SK-N-SH treated with all-trans-retinoic acid at 6 μM for 48 hours (cell line): ENCODE data around the gene IQCH.

Experiments
- ATAC-seq: fragments of 200-7000 bp; cut with Tn5 transposase; 3 replicates; pipeline ENCODE4 v1.9.1; 2020; ENCODE audit warnings: mild to moderate bottlenecking, moderate library complexity
- ARNTL ChIP-seq: fragments of 450-650 bp; formaldehyde crosslinking; IDR thresholded peaks from 2 replicates; pipeline ENCODE4 v1.5.0; 2020; ENCODE audit warnings: low read depth, mild to moderate bottlenecking, moderate library complexity, borderline replicate concordance
- BACH2 ChIP-seq: fragments of 250-450 bp; sonication (Bioruptor Pico); IDR thresholded peaks from 2 replicates; pipeline ENCODE4 v1.9.0; 2021; ENCODE audit warnings: mild to moderate bottlenecking, borderline replicate concordance
- CREB5 ChIP-seq: fragments of 250-450 bp; sonication (Bioruptor Pico); IDR thresholded peaks from 2 replicates; pipeline ENCODE4 v1.5.1; 2020; ENCODE audit warnings: low read depth, mild to moderate bottlenecking, moderate library complexity
- CSDC2 ChIP-seq: fragments of 250-450 bp; sonication (Bioruptor Pico); IDR thresholded peaks from 2 replicates; pipeline ENCODE4 v1.5.0; 2020; ENCODE audit warnings: mild to moderate bottlenecking, moderate library complexity
- CSRNP3 ChIP-seq: fragments of 250-450 bp; sonication (Bioruptor Pico); IDR thresholded peaks from 2 replicates; pipeline ENCODE4 v1.5.1; 2021; ENCODE audit warnings: mild to moderate bottlenecking, moderate library complexity
- ESRRG ChIP-seq: fragments of 250-450 bp; sonication (Bioruptor Pico); IDR thresholded peaks from 2 replicates; pipeline ENCODE4 v1.6.1; 2021; ENCODE audit warnings: mild to moderate bottlenecking
- GLIS3 ChIP-seq: fragments of 250-450 bp; sonication (Bioruptor Pico); IDR thresholded peaks from 2 replicates; pipeline ENCODE4 v1.5.0; 2020; ENCODE audit warnings: mild to moderate bottlenecking, moderate library complexity
- ISL1 ChIP-seq: fragments of 250-450 bp; sonication (Bioruptor Pico); IDR thresholded peaks from 2 replicates; pipeline ENCODE4 v2.1.2; 2022; ENCODE audit warnings: mild to moderate bottlenecking, moderate library complexity
- OSR1 ChIP-seq: fragments of 250-450 bp; sonication (Bioruptor Pico); IDR thresholded peaks from 2 replicates; pipeline ENCODE4 v1.8.0; 2022; ENCODE audit warnings: moderate library complexity, mild to moderate bottlenecking, inconsistent platforms
- PATZ1 ChIP-seq: fragments of 250-450 bp; sonication (Bioruptor Pico); IDR thresholded peaks from 2 replicates; pipeline ENCODE4 v1.8.0; 2020; ENCODE audit warnings: mild to moderate bottlenecking, moderate library complexity, borderline replicate concordance
- POU6F1 ChIP-seq: fragments of 250-450 bp; sonication (Bioruptor Pico); IDR thresholded peaks from 2 replicates; pipeline ENCODE4 v1.8.0; 2021; ENCODE audit warnings: low read depth, mild to moderate bottlenecking, moderate library complexity, borderline replicate concordance
- PPARA ChIP-seq: fragments of 250-450 bp; sonication (Bioruptor Pico); IDR thresholded peaks from 2 replicates; pipeline ENCODE4 v1.5.0; 2020; ENCODE audit warnings: mild to moderate bottlenecking, borderline replicate concordance
- RARB ChIP-seq: fragments of 250-450 bp; sonication (Bioruptor Pico); IDR thresholded peaks from 2 replicates; pipeline ENCODE4 v1.8.0; 2021; ENCODE audit warnings: mild to moderate bottlenecking, moderate library complexity
- TCF4 ChIP-seq: fragments of 250-450 bp; sonication (Bioruptor Pico); IDR thresholded peaks from 2 replicates; pipeline ENCODE4 v1.8.0; 2021; ENCODE audit warnings: mild to moderate bottlenecking, moderate library complexity, borderline replicate concordance
- TOX ChIP-seq: fragments of 250-450 bp; sonication (Bioruptor Pico); IDR thresholded peaks from 2 replicates; pipeline ENCODE4 v1.8.0; 2021; ENCODE audit warnings: mild to moderate bottlenecking, moderate library complexity, borderline replicate concordance
- ZC3H10 ChIP-seq: fragments of 250-450 bp; sonication (Bioruptor Pico); IDR thresholded peaks from 2 replicates; pipeline ENCODE4 v1.5.1; 2021; ENCODE audit warnings: mild to moderate bottlenecking, moderate library complexity
- ZFP3 ChIP-seq: fragments of 250-450 bp; sonication (Bioruptor Pico); IDR thresholded peaks from 2 replicates; pipeline ENCODE4 v1.5.0; 2020; ENCODE audit warnings: mild to moderate bottlenecking, moderate library complexity
- ZNF565 ChIP-seq: fragments of 450-650 bp; formaldehyde crosslinking; conservative IDR thresholded peaks from 2 replicates; pipeline ENCODE4 v1.5.0; 2020; ENCODE audit warnings: low read depth, mild to moderate bottlenecking, moderate library complexity
- ZNF70 ChIP-seq: fragments of 450-650 bp; formaldehyde crosslinking; IDR thresholded peaks from 2 replicates; pipeline ENCODE4 v1.5.0; 2020; ENCODE audit warnings: mild to moderate bottlenecking, moderate library complexity
- ZNF8 ChIP-seq: fragments of 450-650 bp; formaldehyde crosslinking; IDR thresholded peaks from 2 replicates; pipeline ENCODE4 v1.5.0; 2020; ENCODE audit warnings: mild to moderate bottlenecking, moderate library complexity

The IQCH gene

GRCh38 chr15:67386947-67387346, 132.4 kb downstream of the IQCH start:
- TF ChIP-seq ZNF565 (CRISPR knock-in tag) (no peak), TCF4 (no peak), CREB5 (no peak), BACH2 (CRISPR knock-in tag) (no peak), TOX (no peak), POU6F1 (CRISPR knock-in tag) (no peak), GLIS3 (no peak), ZC3H10 (CRISPR knock-in tag) (no peak), OSR1 (CRISPR knock-in tag) (no peak)
- no peak for ATAC-seq

- no peak for ATAC-seq
- TF ChIP-seq ZNF8 = no peak
- no peak for TF ChIP-seq CSRNP3 (CRISPR knock-in tag)
- no peak for TF ChIP-seq CREB5
- TF ChIP-seq ZFP3 (CRISPR knock-in tag) = no peak
- no peak for TF ChIP-seq ZNF565 (CRISPR knock-in tag)
- TF ChIP-seq OSR1 (CRISPR knock-in tag) = no peak
- TF ChIP-seq TCF4 = no peak
- no peak for TF ChIP-seq PATZ1 (CRISPR knock-in tag)
These were observed 135.4 kb downstream of the IQCH start for GRCh38 chr15:67389975-67390374.

- no peak for TF ChIP-seq BACH2 (CRISPR knock-in tag)
- no peak for TF ChIP-seq CSDC2 (CRISPR knock-in tag)
- TF ChIP-seq CREB5 = no peak
- TF ChIP-seq ZNF565 (CRISPR knock-in tag) = no peak
- TF ChIP-seq ZNF70 (CRISPR knock-in tag) = no peak
- no peak for TF ChIP-seq ISL1 (CRISPR knock-in tag)
- TF ChIP-seq ESRRG = no peak
- TF ChIP-seq PPARA (CRISPR knock-in tag) = no peak
- TF ChIP-seq RARB = no peak
- TF ChIP-seq, all 23 proteins: peak for 0
- no peak for ATAC-seq
These were observed 140.5 kb downstream of the IQCH start for GRCh38 chr15:67394873-67395639.

- no peak for ATAC-seq
These were observed 141.5 kb downstream of the IQCH start for GRCh38 chr15:67396114-67396513.

More at GRCh38 chr15:67396114-67396513, 141.5 kb downstream of the IQCH start:
- TF ChIP-seq PPARA (CRISPR knock-in tag) (no peak), GLIS3 (no peak), ARNTL (CRISPR knock-in tag) (no peak), TOX (no peak), ZNF8 (no peak), ZNF70 (CRISPR knock-in tag) (no peak), ZFP3 (CRISPR knock-in tag) (no peak)
- TF ChIP-seq, all 23 proteins: peak for 0
